Epithelial cell of proximal tubule (primary cell): ENCODE measurements around the gene CFTR. TPM values are rescaled to one million over a fixed set of nuclear protein-coding genes. Genes with fewer than 3 reads are reported as not detected.
"Not testable (repeated sequence)": the region's sequence is repeated elsewhere in the genome, so short reads cannot be mapped to it uniquely, and the experiment has no call there.

ENCODE experiments used
- DNase-seq: peaks from one replicate; pipeline ENCODE4 v3.0.0-alpha.2; 2011; ENCODE audit warnings: low read depth
- H3K4me3 ChIP-seq: 2 replicates; pipeline ENCODE4 v1.5.1; 2011; ENCODE audit warnings: low read depth, mild to moderate bottlenecking, low read length
- total RNA-seq: library from RNA; depleted of rRNA; stranded (reverse); fragments of >200 nt; gene quantifications from 2 replicates; pipeline ENCODE4 v1.2.3, GENCODE V29; 2015
- TF ChIP-seq, protein P1 (sequence below): conservative IDR thresholded peaks from 2 replicates; pipeline ENCODE4 v1.5.1; 2012; ENCODE audit warnings: low read depth, mild to moderate bottlenecking, low read length

CFTR gene
- total RNA-seq, 1 donor from 2014 or later, result 0.98 TPM

DNA sequence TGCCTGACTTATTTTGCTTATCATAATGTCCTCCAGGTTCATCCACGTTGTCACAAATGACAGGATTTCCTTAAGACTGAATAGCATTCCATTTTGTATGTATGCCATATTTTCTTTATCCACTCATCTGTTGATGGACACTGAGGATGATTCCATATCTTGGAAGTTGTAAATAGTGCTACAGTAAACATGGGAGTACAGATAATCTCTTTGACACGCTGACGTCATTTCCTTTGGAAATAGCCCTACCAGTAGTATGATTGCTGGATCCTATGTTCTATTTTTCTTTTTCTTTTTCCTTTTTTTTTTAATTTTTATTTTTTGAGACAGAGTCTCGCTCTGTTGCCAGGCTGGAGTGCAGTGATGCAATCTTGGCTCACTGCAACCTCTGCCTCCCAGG, 225.8 kb downstream of the CFTR start:
- TF ChIP-seq, protein P1, sequence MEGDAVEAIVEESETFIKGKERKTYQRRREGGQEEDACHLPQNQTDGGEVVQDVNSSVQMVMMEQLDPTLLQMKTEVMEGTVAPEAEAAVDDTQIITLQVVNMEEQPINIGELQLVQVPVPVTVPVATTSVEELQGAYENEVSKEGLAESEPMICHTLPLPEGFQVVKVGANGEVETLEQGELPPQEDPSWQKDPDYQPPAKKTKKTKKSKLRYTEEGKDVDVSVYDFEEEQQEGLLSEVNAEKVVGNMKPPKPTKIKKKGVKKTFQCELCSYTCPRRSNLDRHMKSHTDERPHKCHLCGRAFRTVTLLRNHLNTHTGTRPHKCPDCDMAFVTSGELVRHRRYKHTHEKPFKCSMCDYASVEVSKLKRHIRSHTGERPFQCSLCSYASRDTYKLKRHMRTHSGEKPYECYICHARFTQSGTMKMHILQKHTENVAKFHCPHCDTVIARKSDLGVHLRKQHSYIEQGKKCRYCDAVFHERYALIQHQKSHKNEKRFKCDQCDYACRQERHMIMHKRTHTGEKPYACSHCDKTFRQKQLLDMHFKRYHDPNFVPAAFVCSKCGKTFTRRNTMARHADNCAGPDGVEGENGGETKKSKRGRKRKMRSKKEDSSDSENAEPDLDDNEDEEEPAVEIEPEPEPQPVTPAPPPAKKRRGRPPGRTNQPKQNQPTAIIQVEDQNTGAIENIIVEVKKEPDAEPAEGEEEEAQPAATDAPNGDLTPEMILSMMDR, result no peak
- no peak for DNase-seq
- no peak overlapping the region for H3K4me3 ChIP-seq

DNA sequence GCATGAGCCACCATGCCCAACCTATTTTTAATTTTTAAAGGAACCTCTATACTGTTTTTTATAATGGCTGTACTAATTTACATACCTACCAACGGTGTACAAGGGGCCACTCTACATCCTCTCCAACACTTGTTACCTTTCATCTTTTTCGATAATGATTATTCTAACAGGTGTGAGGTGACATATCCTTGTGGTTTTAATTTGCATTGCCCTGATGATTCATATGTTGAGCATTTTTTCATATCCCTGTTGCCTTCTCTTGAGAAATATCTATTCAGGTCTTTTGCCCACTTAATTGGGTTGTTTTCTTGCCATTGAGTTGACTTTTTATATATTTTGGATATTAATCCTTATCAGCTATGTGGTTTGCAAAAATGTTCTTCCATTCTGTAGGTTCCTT, 226.4 kb downstream of the CFTR start:
- H3K4me3 ChIP-seq, result no peak overlapping the region
- TF ChIP-seq, protein P1, result no peak

DNA sequence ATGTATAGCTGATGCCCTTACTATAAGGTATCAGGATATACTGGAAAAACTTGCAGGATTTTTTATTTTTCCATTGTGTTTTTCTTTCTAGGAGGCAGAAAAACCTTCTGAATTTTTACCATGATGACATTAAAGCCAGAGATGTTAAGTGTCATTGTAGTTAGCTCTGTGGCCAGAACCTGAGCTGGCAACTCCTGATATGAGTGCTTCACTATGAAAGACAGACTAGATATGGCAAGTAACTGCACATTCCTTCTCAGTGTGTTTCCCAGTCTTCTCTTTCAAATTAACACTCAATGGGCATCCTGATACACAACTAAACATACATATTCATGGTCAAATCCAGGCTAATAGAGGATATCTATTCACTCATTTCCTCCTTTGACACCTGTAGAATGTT, 227.3 kb downstream of the CFTR start:
- TF ChIP-seq, protein P1, result no peak
- no peak for DNase-seq
- H3K4me3 ChIP-seq, result no peak overlapping the region

More for the DNA sequence above, 226.4 kb downstream of the CFTR start:
- no peak for DNase-seq

DNA sequence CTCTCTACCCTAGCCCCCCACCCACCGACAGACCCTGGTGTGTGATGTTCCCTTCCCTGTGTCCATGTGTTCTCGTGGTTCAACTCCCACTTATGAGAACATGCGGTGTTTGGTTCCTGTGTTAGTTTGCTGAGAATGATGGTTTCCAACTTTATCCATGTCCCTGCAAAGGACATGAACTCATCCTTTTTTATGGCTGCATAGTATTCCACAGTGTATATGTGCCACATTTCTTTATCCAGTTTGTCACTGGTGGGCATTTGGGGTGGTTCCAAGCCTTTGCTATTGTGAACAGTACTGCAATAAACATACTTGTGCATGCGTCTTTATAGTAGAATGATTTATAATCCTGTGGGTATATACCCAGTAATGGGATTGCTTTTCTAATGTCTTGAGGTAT, 228.3 kb downstream of the CFTR start:
- DNase-seq, H3K4me3 ChIP-seq: not testable (repeated sequence)

DNA sequence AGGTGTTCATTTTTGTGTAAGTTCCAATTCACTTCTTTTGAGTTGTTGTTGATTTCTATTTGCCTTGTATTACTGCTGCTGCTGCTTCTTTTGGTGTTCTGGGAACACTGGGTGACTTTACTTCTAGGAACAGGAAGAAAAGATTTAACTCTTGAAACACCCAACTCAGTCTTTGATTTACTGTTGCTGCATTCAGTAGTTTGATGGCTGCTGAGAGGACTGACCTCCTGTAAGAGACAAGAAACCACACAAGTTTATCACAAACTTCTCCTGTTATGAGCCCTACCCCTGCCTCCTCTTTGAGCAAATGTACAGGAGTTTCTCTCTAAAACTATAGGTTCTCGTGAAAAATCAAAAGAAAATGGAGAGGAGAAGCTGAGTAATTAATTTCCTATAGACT, 231.7 kb downstream of the CFTR start:
- H3K4me3 ChIP-seq, result no peak overlapping the region
- DNase-seq, result no peak
- TF ChIP-seq, protein P1, result no peak

DNA sequence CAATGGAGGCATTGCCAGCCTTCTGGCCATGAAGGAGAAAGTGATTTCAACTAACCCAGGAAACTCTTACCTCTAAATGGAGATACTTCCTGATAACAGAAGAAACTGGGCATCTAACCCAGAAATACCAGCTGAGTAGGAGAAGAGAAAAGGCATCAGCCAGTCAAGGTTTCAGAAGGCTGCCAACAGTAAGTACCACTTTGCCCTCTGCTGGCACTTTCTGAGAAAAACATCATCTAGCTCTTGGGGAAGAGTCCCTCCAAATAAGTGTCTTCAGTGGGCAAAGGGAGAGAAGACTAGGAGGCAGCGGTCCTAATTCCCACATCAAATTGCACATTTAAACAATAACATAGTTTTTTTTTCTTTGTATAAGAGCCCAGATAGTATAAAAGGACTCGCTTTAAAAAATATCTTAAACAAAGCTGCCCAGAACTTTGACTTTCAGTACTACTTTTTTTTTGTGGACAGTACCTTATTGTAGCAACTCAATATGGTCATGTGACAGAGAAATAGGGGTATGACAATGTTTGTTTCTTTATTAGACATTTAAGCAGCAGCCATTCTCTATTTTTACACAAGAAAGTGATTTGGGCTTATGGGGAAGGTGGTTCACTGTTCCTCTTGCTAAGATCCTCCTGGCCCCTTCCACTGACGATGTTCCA, 236.1 kb downstream of the CFTR start:
- DNase-seq, result no peak
- no peak overlapping the region for H3K4me3 ChIP-seq
- TF ChIP-seq, protein P1, result peak; percentile 79

DNA sequence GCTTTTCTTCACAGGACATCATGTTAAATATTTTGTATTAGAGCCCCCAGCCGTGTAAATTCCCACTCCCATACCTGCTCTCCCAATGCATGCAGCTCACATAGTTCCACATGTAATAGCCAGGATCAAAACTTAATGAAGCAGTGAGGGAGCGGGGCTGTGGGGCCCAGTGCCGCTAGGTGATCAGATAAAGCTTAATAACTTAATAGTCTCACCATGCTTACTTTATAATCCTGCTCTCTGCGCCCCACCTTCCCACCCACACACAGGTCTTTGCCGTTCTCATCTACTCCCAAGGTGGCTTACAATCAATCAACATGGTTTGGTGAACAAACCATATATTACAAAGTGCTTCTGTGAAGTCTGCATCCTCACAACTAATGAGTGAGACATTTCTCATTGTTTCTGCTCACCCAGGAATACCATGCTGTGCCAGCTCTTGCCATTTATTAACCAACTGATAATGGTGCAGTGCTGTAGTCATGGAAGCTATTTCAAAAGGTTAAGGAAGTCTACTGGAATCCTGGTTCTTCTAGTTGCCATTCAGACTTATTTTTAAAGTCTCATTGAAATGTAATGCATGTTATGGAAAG, 237.0 kb downstream of the CFTR start:
- peak; percentile 94 for DNase-seq
- H3K4me3 ChIP-seq, result peak overlapping the region; percentile 23
- TF ChIP-seq, protein P1, result no peak
